HEK293T (cell line): ENCODE measurements around the gene PPP4R4.

Source experiments
- CTCF ChIA-PET: fragments of 350-600 bp; formaldehyde crosslinking; extraction: SDS; loops from one replicate; lab custom pipeline; 2021; ENCODE audit warnings: antibody characterized with exemption, inconsistent platforms; lab: Yijun Ruan, JAX
- POLR2A ChIA-PET: fragments of 350-600 bp; formaldehyde crosslinking; extraction: SDS; loops from one replicate; lab custom pipeline; 2020; ENCODE audit warnings: antibody characterized with exemption, inconsistent platforms; lab: Yijun Ruan, JAX
- DNase-seq: peaks from one replicate; pipeline ENCODE4 v3.0.0; 2012; ENCODE audit warnings: mixed read lengths; ENCODE audit errors: extremely low spot score
- ARNT ChIP-seq: fragments of 450-650 bp; IDR thresholded peaks from 2 replicates; pipeline ENCODE4 v1.6.1; 2017; ENCODE audit warnings: mild to moderate bottlenecking
- BHLHE40 ChIP-seq: fragments of 450-650 bp; IDR thresholded peaks from 2 replicates; pipeline ENCODE4 v1.6.1; 2016; ENCODE audit warnings: mild to moderate bottlenecking, moderate library complexity, borderline replicate concordance
- CTBP1 ChIP-seq: fragments of 450-650 bp; IDR thresholded peaks from 2 replicates; pipeline ENCODE4 v1.6.1; 2016; ENCODE audit warnings: borderline replicate concordance
- ELF4 ChIP-seq: fragments of 450-650 bp; IDR thresholded peaks from 2 replicates; pipeline ENCODE4 v1.6.1; 2017; ENCODE audit warnings: antibody characterized with exemption
- FOXA1 ChIP-seq: fragments of 450-650 bp; IDR thresholded peaks from 2 replicates; pipeline ENCODE4 v1.6.1; 2016; ENCODE audit warnings: mild to moderate bottlenecking
- FOXK2 ChIP-seq: fragments of 450-650 bp; IDR thresholded peaks from 2 replicates; pipeline ENCODE4 v1.6.1; 2016; ENCODE audit warnings: mild to moderate bottlenecking
- FOXM1 ChIP-seq: fragments of 450-650 bp; IDR thresholded peaks from 2 replicates; pipeline ENCODE4 v1.6.1; 2017; ENCODE audit warnings: mild to moderate bottlenecking, borderline replicate concordance
- HDGF ChIP-seq: fragments of 450-650 bp; IDR thresholded peaks from 2 replicates; pipeline ENCODE4 v1.6.1; 2017; ENCODE audit warnings: antibody characterized with exemption, borderline replicate concordance
- L3MBTL2 ChIP-seq: fragments of 450-650 bp; conservative IDR thresholded peaks from 2 replicates; pipeline ENCODE4 v1.6.1; 2016; ENCODE audit warnings: mild to moderate bottlenecking
- LEF1 ChIP-seq: fragments of 450-650 bp; IDR thresholded peaks from 2 replicates; pipeline ENCODE4 v1.6.1; 2017; ENCODE audit warnings: mild to moderate bottlenecking, borderline replicate concordance
- NFRKB ChIP-seq: fragments of 450-650 bp; IDR thresholded peaks from 2 replicates; pipeline ENCODE4 v1.6.1; 2016; ENCODE audit warnings: mild to moderate bottlenecking, moderate library complexity
- SP1 ChIP-seq: fragments of 450-650 bp; IDR thresholded peaks from 2 replicates; pipeline ENCODE4 v1.6.1; 2017
- SUZ12 ChIP-seq: fragments of 450-650 bp; IDR thresholded peaks from 2 replicates; pipeline ENCODE4 v1.6.1; 2016; ENCODE audit warnings: mild to moderate bottlenecking
- TARDBP ChIP-seq: fragments of 450-650 bp; IDR thresholded peaks from 2 replicates; pipeline ENCODE4 v1.6.1; 2016
- ZNF384 ChIP-seq: fragments of 450-650 bp; IDR thresholded peaks from 2 replicates; pipeline ENCODE4 v1.6.1; 2016
- TF ChIP-seq, protein P1 (sequence below): fragments of 450-650 bp; IDR thresholded peaks from 2 replicates; pipeline ENCODE4 v1.6.1; 2016

PPP4R4 gene

DNA sequence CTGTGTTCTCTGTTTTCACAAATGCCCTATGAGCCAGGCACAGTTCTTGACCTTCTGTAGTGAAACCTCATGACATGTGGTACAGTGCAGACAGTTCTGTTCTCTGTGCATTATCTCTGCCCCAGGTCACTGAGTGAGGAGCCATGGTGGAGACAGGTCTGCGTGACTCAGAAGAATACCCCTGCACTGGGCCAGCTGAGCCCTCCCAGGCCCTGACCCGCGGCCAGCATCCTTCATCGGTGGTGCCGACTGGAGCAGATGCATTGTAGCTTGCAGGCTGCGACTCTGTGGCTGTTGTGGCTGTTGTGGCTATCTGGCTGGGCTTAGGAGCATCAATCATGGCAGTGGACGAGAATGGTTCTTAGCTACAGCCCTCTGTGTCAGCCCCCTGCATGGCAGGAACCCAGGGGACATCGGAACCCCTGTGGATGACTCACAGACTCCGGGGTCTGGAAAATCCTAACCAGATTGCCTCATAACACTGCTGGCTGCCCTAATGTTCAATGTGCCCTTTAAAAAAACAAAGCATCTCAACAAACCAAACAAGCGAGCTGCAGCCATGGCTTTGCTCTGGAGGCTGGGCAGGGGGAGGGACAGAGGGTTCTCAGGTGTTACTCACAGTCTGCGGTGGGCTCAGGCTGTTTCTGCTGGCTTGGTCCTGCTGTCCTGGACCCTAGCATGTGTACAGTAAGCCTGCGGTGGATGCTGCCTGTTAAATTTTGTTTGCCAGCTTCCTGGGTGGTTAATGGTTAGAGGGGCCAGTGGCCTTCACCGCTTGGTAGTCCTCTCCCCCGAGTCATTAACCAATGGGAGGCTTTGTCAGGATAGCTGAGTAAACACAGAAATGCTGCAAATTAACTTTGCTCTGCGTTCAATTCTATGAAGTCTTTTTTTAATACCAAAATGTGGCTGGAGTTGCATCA lies 148.8 kb downstream of the PPP4R4 start, which contains the start of gene SERPINA6:
Gene SERPINA6 (minus strand): TSS at position 689 of the 923 bp plus-strand sequence. CDS start 8,688 bp downstream, outside the sequence.
- POLR2A ChIA-PET = no interaction called here
- CTCF ChIA-PET = no interaction called here
- no peak for TF ChIP-seq HDGF
- no peak for TF ChIP-seq FOXK2
- TF ChIP-seq ARNT = no peak
- no peak for TF ChIP-seq LEF1
- no peak for TF ChIP-seq CTBP1
- no peak for TF ChIP-seq FOXA1
- no peak for TF ChIP-seq BHLHE40
- no peak for TF ChIP-seq L3MBTL2
- TF ChIP-seq NFRKB = no peak
- TF ChIP-seq ELF4 = no peak
- no peak for TF ChIP-seq SP1
- TF ChIP-seq, protein P1, sequence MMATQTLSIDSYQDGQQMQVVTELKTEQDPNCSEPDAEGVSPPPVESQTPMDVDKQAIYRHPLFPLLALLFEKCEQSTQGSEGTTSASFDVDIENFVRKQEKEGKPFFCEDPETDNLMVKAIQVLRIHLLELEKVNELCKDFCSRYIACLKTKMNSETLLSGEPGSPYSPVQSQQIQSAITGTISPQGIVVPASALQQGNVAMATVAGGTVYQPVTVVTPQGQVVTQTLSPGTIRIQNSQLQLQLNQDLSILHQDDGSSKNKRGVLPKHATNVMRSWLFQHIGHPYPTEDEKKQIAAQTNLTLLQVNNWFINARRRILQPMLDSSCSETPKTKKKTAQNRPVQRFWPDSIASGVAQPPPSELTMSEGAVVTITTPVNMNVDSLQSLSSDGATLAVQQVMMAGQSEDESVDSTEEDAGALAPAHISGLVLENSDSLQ = no peak
- no peak for TF ChIP-seq SUZ12
- no peak for TF ChIP-seq ZNF384
- no peak for TF ChIP-seq FOXM1
- no peak for TF ChIP-seq TARDBP
- no peak for DNase-seq

DNA sequence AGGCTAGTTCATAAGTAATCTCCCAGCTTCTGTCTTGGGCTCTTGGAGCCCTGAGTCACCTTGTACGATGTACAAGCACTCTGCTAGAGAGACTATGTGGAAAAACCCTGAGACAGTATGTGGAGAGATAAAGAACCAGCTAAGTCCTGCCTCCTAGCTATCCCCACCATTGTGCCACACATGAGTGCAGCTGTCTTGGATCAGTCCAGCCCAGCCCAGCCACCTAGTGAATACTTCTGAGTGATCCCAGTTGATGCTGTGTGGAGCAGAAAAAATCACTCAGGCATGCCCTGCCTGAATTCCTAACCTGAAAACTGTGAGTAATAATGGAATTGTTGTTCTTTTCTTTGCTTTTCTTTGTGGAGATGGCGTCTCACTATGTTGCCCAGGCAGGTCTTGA lies 154.1 kb downstream of the PPP4R4 start:
- no peak for DNase-seq
- TF ChIP-seq FOXA1 (no peak), FOXM1 (no peak), TARDBP (no peak), FOXK2 (no peak), SP1 (no peak), LEF1 (no peak), SUZ12 (no peak), HDGF (no peak), NFRKB (no peak)
- POLR2A ChIA-PET = no interaction called here
- CTCF ChIA-PET = no interaction called here
